Stomach (tissue), 4 donors: Measurements from ENCODE around the gene PTPRG.

ENCODE experiments used
- CTCF ChIP-seq, 7 experiments: fragments of 450-650 bp in 4 of 7; fragments of 200-600 bp in 3 of 7; sonication (generic) in 3 of 7; IDR thresholded peaks; one replicate each; pipeline ENCODE4 v1.5.1; 2016 to 2019; ENCODE audit warnings: antibody characterized with exemption in 7 of 7, control low read depth in 2 of 7, mild to moderate bottlenecking in 1 of 7
- EP300 ChIP-seq: sonication (generic); formaldehyde crosslinking; IDR thresholded peaks from one replicate; pipeline ENCODE4 v1.6.1; 2017; ENCODE audit warnings: antibody characterized with exemption
- POLR2A ChIP-seq, 4 donors: fragments of 450-650 bp; IDR thresholded peaks; one replicate each; pipeline ENCODE4 v1.6.1; 2016; ENCODE audit warnings: antibody characterized with exemption in 4 of 4, control low read depth in 2 of 4, mild to moderate bottlenecking in 1 of 4, moderate library complexity in 1 of 4
- POLR2AphosphoS5 ChIP-seq, 3 donors: sonication (generic); formaldehyde crosslinking; IDR thresholded peaks; one replicate each; pipeline ENCODE4 v1.6.1; 2016; ENCODE audit warnings: antibody characterized with exemption in 3 of 3

DNA sequence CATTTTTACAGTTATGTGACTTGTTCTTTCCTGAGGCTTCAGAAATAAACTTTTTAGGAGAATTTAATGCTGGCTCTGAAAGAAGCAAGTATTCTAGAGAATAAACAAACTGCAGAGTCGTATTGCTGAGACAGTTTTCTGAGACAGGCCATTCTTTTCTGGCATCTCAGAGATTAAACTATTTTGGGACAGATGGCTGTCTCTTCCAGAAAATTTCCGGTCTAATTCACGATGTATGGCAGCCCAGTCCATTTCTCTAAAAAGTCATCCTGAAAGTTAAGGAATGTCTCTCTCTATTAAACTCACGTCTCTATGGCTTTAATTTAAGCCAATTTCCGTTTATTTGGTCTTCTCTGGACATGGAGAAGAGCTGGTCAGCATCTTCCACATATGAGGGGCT lies 603.4 kb downstream of the PTPRG start:
- TF ChIP-seq CTCF (IDR thresholded peaks at IDR 0.05) (no peak), POLR2A (IDR thresholded peaks at IDR 0.05) (no peak), POLR2AphosphoS5 (IDR thresholded peaks at IDR 0.05) (no peak), EP300 (no peak)
